GM23338 (cell line): ENCODE measurements around the gene TCP11. TPM values are rescaled to one million over a fixed set of nuclear protein-coding genes. Genes with fewer than 3 reads are reported as not detected.

ENCODE experiments used
- ATAC-seq: fragments of 200-7000 bp; cut with Tn5 transposase; 3 replicates; pipeline ENCODE4 v1.9.1; 2020
- DNase-seq: peaks from one replicate; pipeline ENCODE4 v3.0.0-alpha.2; 2015; ENCODE audit warnings: low spot score
- H2AFZ ChIP-seq: fragments of 200-600 bp; sonication (generic); 2 replicates; pipeline ENCODE4 v1.8.0; 2016; ENCODE audit warnings: antibody characterized with exemption, mild to moderate bottlenecking, moderate library complexity
- H3F3A ChIP-seq: fragments of 200-600 bp; sonication (generic); replicated peaks from 2 replicates; pipeline ENCODE4 v1.8.0; 2017; ENCODE audit warnings: antibody characterized with exemption, mixed run types, low read depth
- H3K27ac ChIP-seq: fragments of 200-600 bp; sonication (generic); 2 replicates; pipeline ENCODE4 v1.6.1; 2016; ENCODE audit warnings: low read depth
- H3K27me3 ChIP-seq: fragments of 200-600 bp; sonication (generic); 2 replicates; pipeline ENCODE4 v1.8.0; 2016; ENCODE audit warnings: mild to moderate bottlenecking, mixed run types, moderate library complexity; ENCODE audit not compliant: insufficient read depth
- H3K36me3 ChIP-seq: fragments of 200-600 bp; sonication (generic); 2 replicates; pipeline ENCODE4 v1.8.0; 2016; ENCODE audit warnings: mild to moderate bottlenecking; ENCODE audit not compliant: insufficient read depth
- H3K4me1 ChIP-seq: fragments of 200-600 bp; sonication (generic); 2 replicates; pipeline ENCODE4 v1.8.0; 2016; ENCODE audit warnings: mild to moderate bottlenecking, moderate library complexity; ENCODE audit not compliant: insufficient read depth
- H3K4me2 ChIP-seq: fragments of 200-600 bp; sonication (generic); 2 replicates; pipeline ENCODE4 v1.7.1; 2017; ENCODE audit warnings: mixed run types
- H3K4me3 ChIP-seq: fragments of 200-600 bp; sonication (generic); 2 replicates; pipeline ENCODE4 v1.6.1; 2016; ENCODE audit warnings: mixed run types
- H3K79me2 ChIP-seq: fragments of 200-600 bp; sonication (generic); replicated peaks from 2 replicates; pipeline ENCODE4 v1.8.0; 2017; ENCODE audit warnings: mild to moderate bottlenecking; ENCODE audit not compliant: insufficient read depth
- H3K9me2 ChIP-seq: fragments of 200-600 bp; sonication (generic); 2 replicates; pipeline ENCODE4 v1.8.0; 2017; ENCODE audit not compliant: insufficient read depth
- H4K20me1 ChIP-seq: fragments of 200-600 bp; sonication (generic); replicated peaks from 2 replicates; pipeline ENCODE4 v1.8.0; 2017; ENCODE audit warnings: mild to moderate bottlenecking; ENCODE audit not compliant: insufficient read depth
- H3K27ac Mint-ChIP-seq: 2 replicates; pipeline ENCODE4 v1.8.0; 2020; ENCODE audit warnings: inconsistent platforms, mild to moderate bottlenecking, moderate library complexity, mixed read lengths
- H3K27me3 Mint-ChIP-seq: 3 replicates; pipeline ENCODE4 v1.8.0; 2022; ENCODE audit warnings: low read depth, mild to moderate bottlenecking, moderate library complexity, mixed read lengths, inconsistent platforms; ENCODE audit not compliant: insufficient read depth, poor library complexity
- H3K36me3 Mint-ChIP-seq: 3 replicates; pipeline ENCODE4 v1.8.0; 2021; ENCODE audit warnings: low read depth, mild to moderate bottlenecking, inconsistent platforms, moderate library complexity, mixed read lengths
- H3K4me1 Mint-ChIP-seq: 3 replicates; pipeline ENCODE4 v1.8.0; 2020; ENCODE audit warnings: mild to moderate bottlenecking, inconsistent platforms, mixed read lengths
- H3K4me3 Mint-ChIP-seq: 3 replicates; pipeline ENCODE4 v1.8.0; 2021; ENCODE audit warnings: moderate library complexity, mild to moderate bottlenecking, inconsistent platforms, mixed read lengths
- H3K9me3 Mint-ChIP-seq: 3 replicates; pipeline ENCODE4 v1.8.0; 2020; ENCODE audit warnings: moderate library complexity, mild to moderate bottlenecking, inconsistent platforms, mixed read lengths
- CREB1 ChIP-seq: fragments of 250-450 bp; sonication (Bioruptor Pico); IDR thresholded peaks from 2 replicates; pipeline ENCODE4 v1.5.0; 2020; ENCODE audit warnings: low read depth, mild to moderate bottlenecking, moderate library complexity
- CTCF ChIP-seq, 2 experiments: fragments of 200-600 bp in 1 of 2; sonication (generic) in 1 of 2; conservative IDR thresholded peaks; 2 replicates each; pipeline versions ENCODE4 v1.5.1 to v1.6.1; 2016 to 2017; ENCODE audit warnings: antibody characterized with exemption in 2 of 2, low read depth in 2 of 2, mild to moderate bottlenecking in 2 of 2, moderate library complexity in 1 of 2
- ETS1 ChIP-seq: IDR thresholded peaks from 2 replicates; pipeline ENCODE4 v1.6.1; 2016; ENCODE audit warnings: antibody characterized with exemption
- JUNB ChIP-seq: IDR thresholded peaks from one replicate; pipeline ENCODE4 v1.6.1; 2016; ENCODE audit warnings: antibody characterized with exemption; ENCODE audit not compliant: unreplicated experiment
- NANOG ChIP-seq: IDR thresholded peaks from 2 replicates; pipeline ENCODE4 v1.6.1; 2016; ENCODE audit warnings: antibody characterized with exemption, borderline replicate concordance
- POLR2AphosphoS5 ChIP-seq: IDR thresholded peaks from 2 replicates; pipeline ENCODE4 v1.6.1; 2016; ENCODE audit warnings: antibody characterized with exemption, low read depth
- polyA plus RNA-seq: library from polyadenylated mRNA; unstranded; fragments of >200 nt; fragmentation: Nextera tagmentation; extraction: Ambion mirVana; gene quantifications from 2 replicates; pipeline ENCODE4 v1.2.1, GENCODE V29; 2016
- total RNA-seq: library from RNA; depleted of rRNA; stranded (reverse); fragments of >200 nt; shearing (Covaris generic); gene quantifications from 2 replicates; pipeline ENCODE4 v1.2.3, GENCODE V29; 2014
- TF ChIP-seq, protein P1 (sequence below): IDR thresholded peaks from one replicate; pipeline ENCODE4 v1.6.1; 2018; ENCODE audit warnings: antibody characterized with exemption; ENCODE audit not compliant: unreplicated experiment

Gene TCP11
- total and polyA plus RNA-seq, 2 experiments from 2014 or later = not detected

- TF ChIP-seq CTCF (conservative IDR thresholded peaks at IDR 0.05; ENCODE audit: low read depth in 2 of 2) = no peak
- no peak for TF ChIP-seq NANOG
- TF ChIP-seq, protein P1, sequence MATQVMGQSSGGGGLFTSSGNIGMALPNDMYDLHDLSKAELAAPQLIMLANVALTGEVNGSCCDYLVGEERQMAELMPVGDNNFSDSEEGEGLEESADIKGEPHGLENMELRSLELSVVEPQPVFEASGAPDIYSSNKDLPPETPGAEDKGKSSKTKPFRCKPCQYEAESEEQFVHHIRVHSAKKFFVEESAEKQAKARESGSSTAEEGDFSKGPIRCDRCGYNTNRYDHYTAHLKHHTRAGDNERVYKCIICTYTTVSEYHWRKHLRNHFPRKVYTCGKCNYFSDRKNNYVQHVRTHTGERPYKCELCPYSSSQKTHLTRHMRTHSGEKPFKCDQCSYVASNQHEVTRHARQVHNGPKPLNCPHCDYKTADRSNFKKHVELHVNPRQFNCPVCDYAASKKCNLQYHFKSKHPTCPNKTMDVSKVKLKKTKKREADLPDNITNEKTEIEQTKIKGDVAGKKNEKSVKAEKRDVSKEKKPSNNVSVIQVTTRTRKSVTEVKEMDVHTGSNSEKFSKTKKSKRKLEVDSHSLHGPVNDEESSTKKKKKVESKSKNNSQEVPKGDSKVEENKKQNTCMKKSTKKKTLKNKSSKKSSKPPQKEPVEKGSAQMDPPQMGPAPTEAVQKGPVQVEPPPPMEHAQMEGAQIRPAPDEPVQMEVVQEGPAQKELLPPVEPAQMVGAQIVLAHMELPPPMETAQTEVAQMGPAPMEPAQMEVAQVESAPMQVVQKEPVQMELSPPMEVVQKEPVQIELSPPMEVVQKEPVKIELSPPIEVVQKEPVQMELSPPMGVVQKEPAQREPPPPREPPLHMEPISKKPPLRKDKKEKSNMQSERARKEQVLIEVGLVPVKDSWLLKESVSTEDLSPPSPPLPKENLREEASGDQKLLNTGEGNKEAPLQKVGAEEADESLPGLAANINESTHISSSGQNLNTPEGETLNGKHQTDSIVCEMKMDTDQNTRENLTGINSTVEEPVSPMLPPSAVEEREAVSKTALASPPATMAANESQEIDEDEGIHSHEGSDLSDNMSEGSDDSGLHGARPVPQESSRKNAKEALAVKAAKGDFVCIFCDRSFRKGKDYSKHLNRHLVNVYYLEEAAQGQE = no peak
- TF ChIP-seq CREB1 = no peak
- no peak for TF ChIP-seq ETS1
These were observed 29.8 kb upstream of the TCP11 start (continued) for GRCh38 chr6:35170891-35171290.

DNA sequence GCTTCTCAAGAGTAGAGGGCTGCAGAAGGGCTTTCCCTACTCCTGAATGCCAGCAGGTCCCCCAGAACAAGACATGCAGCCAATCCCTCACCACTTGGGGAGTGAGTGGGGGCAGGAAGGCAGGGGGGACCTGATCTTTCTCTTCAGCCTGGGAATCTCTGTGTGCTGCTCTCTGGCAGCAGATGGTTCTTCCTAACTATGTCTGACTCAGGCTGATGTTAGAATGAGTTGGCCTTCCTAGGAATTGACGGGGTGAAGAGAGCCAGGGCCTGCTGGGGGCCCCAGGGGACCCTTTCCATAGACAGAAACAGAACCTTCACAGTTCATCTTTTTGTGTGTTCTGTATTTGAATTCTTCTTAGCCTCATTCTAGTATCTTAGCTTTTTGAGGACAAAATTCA lies 29.0 kb upstream of the TCP11 start:
- H3K9me3 Mint-ChIP-seq = peaks cover 4% of the 10 kb centered on the region; the same call in 2 of the 3 replicates
- TF ChIP-seq, protein P1 = no peak
- TF ChIP-seq CTCF (conservative IDR thresholded peaks at IDR 0.05; ENCODE audit: low read depth in 2 of 2) = no peak
- TF ChIP-seq POLR2AphosphoS5 = no peak
- TF ChIP-seq JUNB = no peak

More for the DNA sequence above, 29.0 kb upstream of the TCP11 start:
- no peak for DNase-seq
- H3K27ac Mint-ChIP-seq = no peak overlapping the region
- no peaks in the 10 kb centered on the region for H3K27me3 ChIP-seq
- no peak overlapping the region for H2AFZ ChIP-seq
- no peak overlapping the region for H3K4me3 ChIP-seq
- H3K4me1 Mint-ChIP-seq = peaks cover 11% of the 10 kb centered on the region
- ATAC-seq = no peak
- no peak overlapping the region for H3K4me2 ChIP-seq
- no peaks in the 10 kb centered on the region for H3K79me2 ChIP-seq
- H3K9me2 ChIP-seq = 0 out of 2 replicates have a peak, but pooled peaks cover 2% of the 10 kb centered on the region
- no peak overlapping the region for H3K4me3 Mint-ChIP-seq
- H3K4me1 ChIP-seq = no peaks in the 10 kb centered on the region
- H4K20me1 ChIP-seq = no peaks in the 10 kb centered on the region
- H3K36me3 ChIP-seq = no peaks in the 10 kb centered on the region
- no peak overlapping the region for H3K27ac ChIP-seq
- H3F3A ChIP-seq = no peaks in the 10 kb centered on the region
- H3K27me3 Mint-ChIP-seq = peaks cover 10% of the 10 kb centered on the region
- peaks cover 2% of the 10 kb centered on the region; the same call in 2 of the 3 replicates for H3K36me3 Mint-ChIP-seq
